Liver (tissue), 10 donors: Measurements from ENCODE around the gene TRDMT1. TPM values are rescaled to one million over a fixed set of nuclear protein-coding genes. Genes with fewer than 3 reads are reported as not detected.

Experiments
- DNase-seq: peaks from one replicate; pipeline ENCODE4 v3.0.0-alpha.2; 2017; ENCODE audit warnings: low spot score
- H3K27ac ChIP-seq, 2 donors: one replicate each; pipeline ENCODE4 v1.7.0; 2013; ENCODE audit warnings: inconsistent platforms in 2 of 2, low read length in 2 of 2, control low read depth in 1 of 2, low read depth in 1 of 2, mild to moderate bottlenecking in 1 of 2
- H3K27me3 ChIP-seq, 4 donors: one replicate each; pipeline versions ENCODE4 v1.6.1 to v1.7.0; 2013; ENCODE audit warnings: low read length in 3 of 4, inconsistent platforms in 1 of 4, mild to moderate bottlenecking in 1 of 4, moderate library complexity in 1 of 4; ENCODE audit not compliant: control insufficient read depth in 4 of 4, insufficient read depth in 4 of 4
- H3K36me3 ChIP-seq, 4 donors: one replicate each; pipeline versions ENCODE4 v1.6.1 to v1.7.0; 2013; ENCODE audit warnings: low read length in 3 of 4, mild to moderate bottlenecking in 3 of 4, low read depth in 1 of 4, moderate library complexity in 1 of 4; ENCODE audit not compliant: control insufficient read depth in 4 of 4, insufficient read depth in 3 of 4
- H3K4me1 ChIP-seq, 4 donors: one replicate each; pipeline versions ENCODE4 v1.6.1 to v1.7.0; 2013; ENCODE audit warnings: low read length in 3 of 4, mild to moderate bottlenecking in 3 of 4, moderate library complexity in 1 of 4; ENCODE audit not compliant: control insufficient read depth in 4 of 4, insufficient read depth in 4 of 4
- H3K4me3 ChIP-seq, 3 donors: one replicate each; pipeline versions ENCODE4 v1.6.1 to v1.7.0; 2013; ENCODE audit warnings: low read length in 3 of 3, control low read depth in 1 of 3, low read depth in 1 of 3, mild to moderate bottlenecking in 1 of 3
- H3K9ac ChIP-seq, 2 donors: one replicate each; pipeline ENCODE4 v1.7.0; 2013; ENCODE audit warnings: low read length in 2 of 2, mild to moderate bottlenecking in 2 of 2, moderate library complexity in 2 of 2, control low read depth in 1 of 2, low read depth in 1 of 2
- H3K9me3 ChIP-seq, 4 donors: one replicate each; pipeline versions ENCODE4 v1.6.1 to v1.7.0; 2013; ENCODE audit warnings: low read length in 3 of 4; ENCODE audit not compliant: control insufficient read depth in 4 of 4
- EGR1 ChIP-seq, 2 donors: IDR thresholded peaks; 2 replicates each; pipeline ENCODE4 v1.6.1; 2016 to 2018; ENCODE audit warnings: antibody characterized with exemption in 2 of 2, low read depth in 2 of 2
- FOXA1 ChIP-seq: IDR thresholded peaks from 2 replicates; pipeline ENCODE4 v1.6.1; 2016; ENCODE audit warnings: antibody characterized with exemption
- FOXA2 ChIP-seq: IDR thresholded peaks from 2 replicates; pipeline ENCODE4 v1.6.1; 2016; ENCODE audit warnings: antibody characterized with exemption
- GABPA ChIP-seq, 2 donors: IDR thresholded peaks in 1 of 2; conservative IDR thresholded peaks in 1 of 2; 2 replicates each; pipeline ENCODE4 v1.6.1; 2016; ENCODE audit warnings: antibody characterized with exemption in 2 of 2, mild to moderate bottlenecking in 1 of 2, moderate library complexity in 1 of 2
- HNF4G ChIP-seq: IDR thresholded peaks from 2 replicates; pipeline ENCODE4 v1.6.1; 2016; ENCODE audit warnings: antibody characterized with exemption
- JUND ChIP-seq, 2 donors: IDR thresholded peaks; 2 replicates each; pipeline ENCODE4 v1.6.1; 2016; ENCODE audit warnings: antibody characterized with exemption in 2 of 2
- NR2F2 ChIP-seq: IDR thresholded peaks from 2 replicates; pipeline ENCODE4 v1.6.1; 2016; ENCODE audit warnings: antibody characterized with exemption
- SP1 ChIP-seq: IDR thresholded peaks from 2 replicates; pipeline ENCODE4 v1.6.1; 2018; ENCODE audit warnings: antibody characterized with exemption, mild to moderate bottlenecking
- TAF1 ChIP-seq: conservative IDR thresholded peaks from 2 replicates; pipeline ENCODE4 v1.6.1; 2016; ENCODE audit warnings: antibody characterized with exemption, mild to moderate bottlenecking
- WGBS: extraction: QIAGEN DNeasy Blood & Tissue Kit; methylation state at CpG from one replicate; pipeline ENCODE4 v1.1.7; 2013; 5-methylcytosine and 5-hydroxymethylcytosine counted together
- polyA plus RNA-seq, 2 donors: library from polyadenylated mRNA; stranded (reverse) in 1 of 2; unstranded in 1 of 2; fragments of 200-250 nt in 1 of 2; fragments of >200 nt in 1 of 2; fragmentation: Nextera tagmentation in 1 of 2; extraction: Ambion mirVana in 1 of 2; gene quantifications; one replicate each; pipeline versions ENCODE4 v1.2.1 to v1.2.3, GENCODE V29; 2013 to 2015
- small RNA-seq: library from RNA; depleted of rRNA; stranded (forward); fragments of <200 nt; gene quantifications from one replicate; pipeline ENCODE3, GENCODE V24; 2014
- total RNA-seq, 2 donors: library from RNA; depleted of rRNA; stranded (reverse); fragments of >200 nt; gene quantifications; one replicate each; pipeline ENCODE4 v1.2.3, GENCODE V29; 2014
- TF ChIP-seq, protein P1 (sequence below): IDR thresholded peaks from 2 replicates; pipeline ENCODE4 v1.6.1; 2016; ENCODE audit warnings: antibody characterized with exemption
- TF ChIP-seq, protein P2 (sequence below): IDR thresholded peaks from 2 replicates; pipeline ENCODE4 v1.6.1; 2016; ENCODE audit warnings: antibody characterized with exemption
- TF ChIP-seq, protein P3 (sequence below): IDR thresholded peaks from 2 replicates; pipeline ENCODE4 v1.6.1; 2016; ENCODE audit warnings: antibody characterized with exemption
- TF ChIP-seq, protein P4 (sequence below): fragments of 150-350 bp; IDR thresholded peaks from 2 replicates; pipeline ENCODE4 v1.5.1; 2017; ENCODE audit warnings: improper control_type of control experiment, low read depth, low read length; ENCODE audit not compliant: missing input control
- TF ChIP-seq, protein P5 (sequence below): IDR thresholded peaks from 2 replicates; pipeline ENCODE4 v1.6.1; 2016; ENCODE audit warnings: antibody characterized with exemption, mild to moderate bottlenecking
- donor health status: healthy.
- donor health status: healthy.
- donor health status: healthy.
- donor health status: healthy.
- donor health status: healthy.

The TRDMT1 gene
- total and polyA plus RNA-seq, 4 donors, result 0.38 to 2.4 (median 1.1) TPM

DNA sequence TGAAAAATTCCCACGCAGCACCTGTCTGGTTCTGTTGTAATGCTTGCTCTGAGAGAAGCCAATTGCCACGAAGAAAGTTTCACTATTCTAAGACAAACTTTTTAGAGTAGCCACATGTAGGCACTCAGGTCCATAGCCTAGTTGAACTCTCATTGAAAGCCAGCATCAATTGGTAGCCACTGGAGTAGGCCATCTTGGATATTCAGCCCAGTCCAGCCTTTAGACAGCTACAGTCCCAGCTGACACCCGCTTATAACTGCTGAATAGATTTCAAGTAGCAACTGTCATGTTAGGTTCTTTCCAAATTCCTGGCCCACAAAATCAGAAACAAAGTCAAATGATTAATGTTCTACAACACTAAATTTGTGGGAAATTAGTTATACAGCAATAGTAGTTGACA, 103.5 kb downstream of the TRDMT1 start:
- no peak overlapping the region for H3K9ac ChIP-seq
- no peaks in the 10 kb centered on the region for H3K27me3 ChIP-seq
- no peak overlapping the region for H3K27ac ChIP-seq
- H3K4me3 ChIP-seq, result no peak overlapping the region
- no peak for TF ChIP-seq EGR1 (IDR thresholded peaks at IDR 0.05; ENCODE audit: low read depth in 2 of 2)
- TF ChIP-seq, protein P1, sequence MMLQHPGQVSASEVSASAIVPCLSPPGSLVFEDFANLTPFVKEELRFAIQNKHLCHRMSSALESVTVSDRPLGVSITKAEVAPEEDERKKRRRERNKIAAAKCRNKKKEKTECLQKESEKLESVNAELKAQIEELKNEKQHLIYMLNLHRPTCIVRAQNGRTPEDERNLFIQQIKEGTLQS, result no peak
- TF ChIP-seq, protein P2, sequence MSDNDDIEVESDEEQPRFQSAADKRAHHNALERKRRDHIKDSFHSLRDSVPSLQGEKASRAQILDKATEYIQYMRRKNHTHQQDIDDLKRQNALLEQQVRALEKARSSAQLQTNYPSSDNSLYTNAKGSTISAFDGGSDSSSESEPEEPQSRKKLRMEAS, result no peak
- no peak for TF ChIP-seq HNF4G
- no peak for TF ChIP-seq TAF1
- TF ChIP-seq NR2F2, result no peak
- TF ChIP-seq JUND (IDR thresholded peaks at IDR 0.05), result no peak
- TF ChIP-seq, protein P3, sequence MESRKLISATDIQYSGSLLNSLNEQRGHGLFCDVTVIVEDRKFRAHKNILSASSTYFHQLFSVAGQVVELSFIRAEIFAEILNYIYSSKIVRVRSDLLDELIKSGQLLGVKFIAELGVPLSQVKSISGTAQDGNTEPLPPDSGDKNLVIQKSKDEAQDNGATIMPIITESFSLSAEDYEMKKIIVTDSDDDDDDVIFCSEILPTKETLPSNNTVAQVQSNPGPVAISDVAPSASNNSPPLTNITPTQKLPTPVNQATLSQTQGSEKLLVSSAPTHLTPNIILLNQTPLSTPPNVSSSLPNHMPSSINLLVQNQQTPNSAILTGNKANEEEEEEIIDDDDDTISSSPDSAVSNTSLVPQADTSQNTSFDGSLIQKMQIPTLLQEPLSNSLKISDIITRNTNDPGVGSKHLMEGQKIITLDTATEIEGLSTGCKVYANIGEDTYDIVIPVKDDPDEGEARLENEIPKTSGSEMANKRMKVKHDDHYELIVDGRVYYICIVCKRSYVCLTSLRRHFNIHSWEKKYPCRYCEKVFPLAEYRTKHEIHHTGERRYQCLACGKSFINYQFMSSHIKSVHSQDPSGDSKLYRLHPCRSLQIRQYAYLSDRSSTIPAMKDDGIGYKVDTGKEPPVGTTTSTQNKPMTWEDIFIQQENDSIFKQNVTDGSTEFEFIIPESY, result no peak
- no peak for TF ChIP-seq FOXA1
- no peak for TF ChIP-seq GABPA (IDR thresholded peaks at IDR 0.05 in 1 of 2, conservative IDR thresholded peaks at IDR 0.05 in 1 of 2)
- TF ChIP-seq, protein P4, sequence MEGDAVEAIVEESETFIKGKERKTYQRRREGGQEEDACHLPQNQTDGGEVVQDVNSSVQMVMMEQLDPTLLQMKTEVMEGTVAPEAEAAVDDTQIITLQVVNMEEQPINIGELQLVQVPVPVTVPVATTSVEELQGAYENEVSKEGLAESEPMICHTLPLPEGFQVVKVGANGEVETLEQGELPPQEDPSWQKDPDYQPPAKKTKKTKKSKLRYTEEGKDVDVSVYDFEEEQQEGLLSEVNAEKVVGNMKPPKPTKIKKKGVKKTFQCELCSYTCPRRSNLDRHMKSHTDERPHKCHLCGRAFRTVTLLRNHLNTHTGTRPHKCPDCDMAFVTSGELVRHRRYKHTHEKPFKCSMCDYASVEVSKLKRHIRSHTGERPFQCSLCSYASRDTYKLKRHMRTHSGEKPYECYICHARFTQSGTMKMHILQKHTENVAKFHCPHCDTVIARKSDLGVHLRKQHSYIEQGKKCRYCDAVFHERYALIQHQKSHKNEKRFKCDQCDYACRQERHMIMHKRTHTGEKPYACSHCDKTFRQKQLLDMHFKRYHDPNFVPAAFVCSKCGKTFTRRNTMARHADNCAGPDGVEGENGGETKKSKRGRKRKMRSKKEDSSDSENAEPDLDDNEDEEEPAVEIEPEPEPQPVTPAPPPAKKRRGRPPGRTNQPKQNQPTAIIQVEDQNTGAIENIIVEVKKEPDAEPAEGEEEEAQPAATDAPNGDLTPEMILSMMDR, result no peak
- TF ChIP-seq SP1, result no peak
- TF ChIP-seq FOXA2, result no peak
- TF ChIP-seq, protein P5, sequence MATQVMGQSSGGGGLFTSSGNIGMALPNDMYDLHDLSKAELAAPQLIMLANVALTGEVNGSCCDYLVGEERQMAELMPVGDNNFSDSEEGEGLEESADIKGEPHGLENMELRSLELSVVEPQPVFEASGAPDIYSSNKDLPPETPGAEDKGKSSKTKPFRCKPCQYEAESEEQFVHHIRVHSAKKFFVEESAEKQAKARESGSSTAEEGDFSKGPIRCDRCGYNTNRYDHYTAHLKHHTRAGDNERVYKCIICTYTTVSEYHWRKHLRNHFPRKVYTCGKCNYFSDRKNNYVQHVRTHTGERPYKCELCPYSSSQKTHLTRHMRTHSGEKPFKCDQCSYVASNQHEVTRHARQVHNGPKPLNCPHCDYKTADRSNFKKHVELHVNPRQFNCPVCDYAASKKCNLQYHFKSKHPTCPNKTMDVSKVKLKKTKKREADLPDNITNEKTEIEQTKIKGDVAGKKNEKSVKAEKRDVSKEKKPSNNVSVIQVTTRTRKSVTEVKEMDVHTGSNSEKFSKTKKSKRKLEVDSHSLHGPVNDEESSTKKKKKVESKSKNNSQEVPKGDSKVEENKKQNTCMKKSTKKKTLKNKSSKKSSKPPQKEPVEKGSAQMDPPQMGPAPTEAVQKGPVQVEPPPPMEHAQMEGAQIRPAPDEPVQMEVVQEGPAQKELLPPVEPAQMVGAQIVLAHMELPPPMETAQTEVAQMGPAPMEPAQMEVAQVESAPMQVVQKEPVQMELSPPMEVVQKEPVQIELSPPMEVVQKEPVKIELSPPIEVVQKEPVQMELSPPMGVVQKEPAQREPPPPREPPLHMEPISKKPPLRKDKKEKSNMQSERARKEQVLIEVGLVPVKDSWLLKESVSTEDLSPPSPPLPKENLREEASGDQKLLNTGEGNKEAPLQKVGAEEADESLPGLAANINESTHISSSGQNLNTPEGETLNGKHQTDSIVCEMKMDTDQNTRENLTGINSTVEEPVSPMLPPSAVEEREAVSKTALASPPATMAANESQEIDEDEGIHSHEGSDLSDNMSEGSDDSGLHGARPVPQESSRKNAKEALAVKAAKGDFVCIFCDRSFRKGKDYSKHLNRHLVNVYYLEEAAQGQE, result no peak
- H3K9me3 ChIP-seq, result no peaks in the 10 kb centered on the region
- WGBS, result 94% methylated on average over 3 of the region's 3 CpGs
- no peak for DNase-seq
- peaks cover 0 to 4% (median 4%) of the 10 kb centered on the region in 4 donors for H3K4me1 ChIP-seq
- no peaks in the 10 kb centered on the region for H3K36me3 ChIP-seq

Small RNAs within 50 kb of the gene (small RNA-seq; reads per million reads assigned to genes)
- gene AC067747.1, result not detected

Other genes starting within 250 kb of the TRDMT1 start
- gene CUBN, start 71.9 kb downstream of the TRDMT1 start, total RNA-seq, result under 1 TPM; 0.51 to 0.67 TPM
- under 1 TPM; 0.01 to 0.08 TPM for gene CUBN, start 71.9 kb downstream of the TRDMT1 start, polyA plus RNA-seq
- 100 to 1,000 TPM in 1 of 2 donors, 10 to 100 TPM in 1; 78.1 to 212 TPM for gene VIM, start 26.6 kb upstream of the TRDMT1 start, total RNA-seq
- 100 to 1,000 TPM in 1 of 2 donors, 10 to 100 TPM in 1; 42.5 to 123 TPM for gene VIM, start 26.6 kb upstream of the TRDMT1 start, polyA plus RNA-seq